NCI-H748 (cell line): Measurements from ENCODE around the gene RLN2.

Experiments
- DNase-seq: peaks from one replicate; lab custom pipeline; 2025; ENCODE audit not compliant: unreplicated experiment; lab: John Stamatoyannopoulos, UW

RLN2 gene

DNA sequence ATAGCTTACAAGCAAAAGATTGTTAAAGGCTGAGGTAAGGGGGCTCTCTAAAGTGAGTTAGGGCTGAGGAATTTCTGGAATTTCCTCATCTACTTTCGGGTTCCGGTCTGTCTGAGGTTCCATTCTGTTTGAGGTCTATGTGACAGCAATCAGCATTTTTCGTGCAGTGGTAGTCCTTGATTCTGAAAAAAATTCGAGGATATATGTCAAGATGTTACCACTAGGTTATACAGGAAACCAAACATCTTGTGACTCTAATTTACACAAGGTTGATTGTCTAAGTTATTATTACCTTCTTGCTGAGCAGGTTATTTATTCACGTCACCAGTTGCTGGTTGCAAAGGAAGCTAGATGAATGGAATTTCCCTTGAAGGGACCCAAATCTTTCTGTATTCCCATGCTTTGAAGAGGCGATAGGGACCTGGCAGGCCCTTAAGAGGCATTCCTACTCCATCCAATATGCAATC, 35.2 kb downstream of the RLN2 start:
- DNase-seq, result no peak

DNA sequence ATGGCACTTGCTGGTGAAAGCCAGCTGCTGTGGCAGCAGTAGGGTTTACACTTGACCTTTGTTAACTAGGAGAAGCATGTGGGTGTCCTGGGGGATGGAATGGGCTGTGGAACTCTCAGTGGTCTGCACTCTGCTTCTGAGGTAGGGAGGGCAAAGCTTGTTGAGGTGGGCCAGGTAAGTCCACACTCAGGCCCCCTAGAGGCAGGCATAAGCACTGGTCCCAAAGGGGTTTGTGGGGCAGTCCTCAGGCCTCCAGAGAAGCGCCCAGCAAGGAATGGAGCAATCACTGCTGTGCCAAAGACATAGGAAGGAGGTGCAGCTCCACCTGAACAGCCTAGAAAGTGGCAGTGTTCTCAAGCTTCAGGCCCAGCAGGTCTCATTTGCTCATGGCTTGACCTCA, 38.6 kb downstream of the RLN2 start:
- DNase-seq, result no peak

DNA sequence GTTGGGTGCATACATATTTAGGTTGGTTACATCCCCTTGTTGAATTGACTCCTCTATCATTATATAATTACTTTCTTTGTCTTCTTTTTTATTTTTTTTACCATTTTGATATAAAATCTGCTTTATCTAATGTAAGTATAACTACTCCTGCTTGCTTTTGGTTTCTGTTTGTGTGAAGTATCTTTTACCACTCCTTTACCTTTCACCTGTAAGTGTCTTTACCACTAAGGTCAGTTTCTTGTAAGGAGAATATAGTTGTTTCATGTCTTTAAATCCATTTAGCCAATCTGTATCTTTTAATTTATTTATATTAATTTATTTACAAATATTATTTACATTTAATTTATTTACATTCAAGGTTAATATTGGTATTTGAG, 40.3 kb downstream of the RLN2 start:
- no peak for DNase-seq

DNA sequence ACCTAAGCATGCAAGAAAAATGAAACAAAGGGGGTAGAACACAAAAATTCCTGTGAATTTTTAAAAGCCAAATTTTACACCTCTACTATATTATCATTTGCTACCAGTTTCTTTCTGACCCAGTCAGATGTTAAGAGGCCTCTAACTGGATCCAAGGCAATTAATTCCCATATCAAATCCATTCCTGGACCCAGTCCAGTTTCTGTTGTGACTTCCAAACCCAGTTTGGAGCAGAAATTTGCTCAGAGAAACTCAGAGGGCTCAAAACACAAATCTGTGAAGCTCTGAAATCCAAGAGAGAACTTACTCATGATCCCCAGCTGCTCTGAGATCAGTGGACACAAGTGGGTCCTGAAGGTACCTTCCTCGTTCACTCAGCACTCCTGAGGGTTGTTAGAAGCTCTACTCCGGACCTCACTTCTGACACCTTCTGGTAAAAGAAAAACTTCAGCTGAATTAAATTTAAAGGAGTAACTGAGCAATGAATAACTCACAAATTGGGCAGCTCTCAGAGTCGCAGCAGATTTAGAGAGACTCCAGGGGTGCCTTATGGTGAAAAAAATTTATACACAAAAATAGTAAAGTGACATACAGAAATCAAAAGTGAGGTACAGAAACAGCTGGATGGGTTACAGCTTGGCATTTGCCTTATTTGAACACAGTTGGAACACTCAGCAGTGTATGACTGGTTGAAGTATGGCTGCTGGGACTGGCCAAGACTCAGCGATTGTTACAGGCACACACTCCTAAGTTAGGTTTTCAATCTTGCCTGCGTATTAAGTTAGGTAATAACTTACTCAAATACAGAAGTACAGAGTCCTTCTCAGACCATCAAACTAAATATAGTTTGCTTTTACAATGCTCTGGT, 40.9 kb downstream of the RLN2 start:
- no peak for DNase-seq
